Measurements from ENCODE around the gene UBASH3A.

The UBASH3A gene

GRCh38 chr21:42374864-42375499, 28.7 kb upstream of the UBASH3A start:
- DNase-seq, result no peak

GRCh38 chr21:42375506-42375905, 28.2 kb upstream of the UBASH3A start:
- no peak for DNase-seq

- no peak for DNase-seq
These were observed 27.8 kb upstream of the UBASH3A start for GRCh38 chr21:42375966-42376337.

GRCh38 chr21:42376338-42376982, 27.2 kb upstream of the UBASH3A start:
- DNase-seq, result no peak

GRCh38 chr21:42377211-42377950, 26.3 kb upstream of the UBASH3A start:
- DNase-seq, result no peak

GRCh38 chr21:42377951-42378340, 25.8 kb upstream of the UBASH3A start:
- DNase-seq, result no peak

- no peak for DNase-seq
These were observed 25.3 kb upstream of the UBASH3A start for GRCh38 chr21:42378418-42378817.

- no peak for DNase-seq
These were observed 24.1 kb upstream of the UBASH3A start for GRCh38 chr21:42379426-42380215.

- no peak for DNase-seq
These were observed 22.2 kb upstream of the UBASH3A start for GRCh38 chr21:42381347-42381984.

GRCh38 chr21:42382915-42383314, 20.8 kb upstream of the UBASH3A start:
- DNase-seq, result no peak

- DNase-seq, result no peak
These were observed 20.4 kb upstream of the UBASH3A start for GRCh38 chr21:42383331-42383730.

GRCh38 chr21:42384156-42384945, 19.4 kb upstream of the UBASH3A start:
- no peak for DNase-seq

- DNase-seq, result no peak
These were observed 18.7 kb upstream of the UBASH3A start for GRCh38 chr21:42384989-42385388.

GRCh38 chr21:42385619-42386018, 18.1 kb upstream of the UBASH3A start:
- DNase-seq, result no peak

GRCh38 chr21:42386034-42386591, 17.6 kb upstream of the UBASH3A start:
- no peak for DNase-seq

GRCh38 chr21:42387164-42387563, 16.5 kb upstream of the UBASH3A start:
- DNase-seq, result no peak

- DNase-seq, result no peak
These were observed 15.8 kb upstream of the UBASH3A start for GRCh38 chr21:42387843-42388340.

- DNase-seq, result no peak
These were observed 14.8 kb upstream of the UBASH3A start for GRCh38 chr21:42388740-42389448.

- DNase-seq, result no peak
These were observed 14.3 kb upstream of the UBASH3A start for GRCh38 chr21:42389449-42389835.

- no peak for DNase-seq
These were observed 13.5 kb upstream of the UBASH3A start for GRCh38 chr21:42390193-42390592.

- DNase-seq, result no peak
These were observed 13.0 kb upstream of the UBASH3A start for GRCh38 chr21:42390696-42391095.
